ES-I3 (cell line): ENCODE results near the gene SSC5D.

ENCODE experiments used
- H3K36me3 ChIP-seq: 2 replicates; pipeline ENCODE4 v1.6.1; 2013; ENCODE audit warnings: mild to moderate bottlenecking, low read length, control low read depth, moderate library complexity; ENCODE audit not compliant: insufficient read depth
- H3K4me1 ChIP-seq: 2 replicates; pipeline ENCODE4 v1.6.1; 2013; ENCODE audit warnings: mild to moderate bottlenecking, control low read depth, low read length; ENCODE audit not compliant: insufficient read depth
- H3K9ac ChIP-seq: 2 replicates; pipeline ENCODE4 v1.6.1; 2013; ENCODE audit warnings: low read depth, mild to moderate bottlenecking, low read length, moderate library complexity
- H3K9me3 ChIP-seq: 2 replicates; pipeline ENCODE4 v1.6.1; 2013; ENCODE audit warnings: mild to moderate bottlenecking, low read length, moderate library complexity; ENCODE audit not compliant: control insufficient read depth, insufficient read depth

Gene SSC5D

GRCh38 chr19:55535965-55536350 lies 47.7 kb downstream of the SSC5D start:
- Histone ChIP-seq H3K9ac (no peak overlapping the region), H3K9me3 (no peaks in the 10 kb centered on the region), H3K4me1 (peaks cover 6% of the 10 kb centered on the region; the same call in 1 of the 2 replicates), H3K36me3 (peaks cover 2% of the 10 kb centered on the region; the same call in 1 of the 2 replicates)

GRCh38 chr19:55536366-55536765 lies 48.1 kb downstream of the SSC5D start:
- peaks cover 6% of the 10 kb centered on the region; the same call in 1 of the 2 replicates for H3K4me1 ChIP-seq
- H3K9me3 ChIP-seq: no peaks in the 10 kb centered on the region
- peaks cover 2% of the 10 kb centered on the region; the same call in 1 of the 2 replicates for H3K36me3 ChIP-seq
- H3K9ac ChIP-seq: peak overlapping the region; percentile 44; the same call in 1 of the 2 replicates

GRCh38 chr19:55536951-55537740 lies 48.9 kb downstream of the SSC5D start, which contains the start of gene SBK2:
Gene SBK2, minus strand, starts transcription at chr19:55537133. Its CDS starts 839 bp downstream, at chr19:55536294.
- no peaks in the 10 kb centered on the region for H3K9me3 ChIP-seq
- peaks cover 6% of the 10 kb centered on the region; the same call in 1 of the 2 replicates for H3K4me1 ChIP-seq
- peaks cover 2% of the 10 kb centered on the region; the same call in 1 of the 2 replicates for H3K36me3 ChIP-seq
- H3K9ac ChIP-seq: peak within 1 kb of the TSS; percentile 44; the same call in 1 of the 2 replicates

GRCh38 chr19:55537741-55538111 lies 49.5 kb downstream of the SSC5D start:
- Histone ChIP-seq H3K9ac (peak overlapping the region; percentile 9; the same call in 1 of the 2 replicates), H3K9me3 (no peaks in the 10 kb centered on the region), H3K36me3 (peaks cover 2% of the 10 kb centered on the region; the same call in 1 of the 2 replicates), H3K4me1 (peaks cover 6% of the 10 kb centered on the region; the same call in 1 of the 2 replicates)

- Histone ChIP-seq H3K4me1 (peaks cover 6% of the 10 kb centered on the region; the same call in 1 of the 2 replicates), H3K36me3 (peaks cover 2% of the 10 kb centered on the region; the same call in 1 of the 2 replicates), H3K9me3 (no peaks in the 10 kb centered on the region), H3K9ac (peak overlapping the region; percentile 9; the same call in 1 of the 2 replicates)
Observed at GRCh38 chr19:55538132-55538531, 49.9 kb downstream of the SSC5D start.

GRCh38 chr19:55539090-55539984 lies 51.1 kb downstream of the SSC5D start:
- Histone ChIP-seq H3K9ac (no peak overlapping the region), H3K9me3 (no peaks in the 10 kb centered on the region), H3K4me1 (peaks cover 6% of the 10 kb centered on the region; the same call in 1 of the 2 replicates), H3K36me3 (peaks cover 2% of the 10 kb centered on the region)

GRCh38 chr19:55540619-55541018 lies 52.4 kb downstream of the SSC5D start:
- Histone ChIP-seq H3K36me3 (peaks cover 1% of the 10 kb centered on the region), H3K9ac (no peak overlapping the region)

GRCh38 chr19:55541091-55541490 lies 52.9 kb downstream of the SSC5D start:
- Histone ChIP-seq H3K4me1 (peaks cover 19% of the 10 kb centered on the region; the same call in 1 of the 2 replicates), H3K36me3 (no peaks in the 10 kb centered on the region; the same call in 1 of the 2 replicates), H3K9ac (no peak overlapping the region), H3K9me3 (no peaks in the 10 kb centered on the region)

More at GRCh38 chr19:55540619-55541018, 52.4 kb downstream of the SSC5D start:
- peaks cover 14% of the 10 kb centered on the region; the same call in 1 of the 2 replicates for H3K4me1 ChIP-seq
- no peaks in the 10 kb centered on the region for H3K9me3 ChIP-seq

GRCh38 chr19:55542292-55542855 lies 54.1 kb downstream of the SSC5D start:
- no peak overlapping the region for H3K9ac ChIP-seq

GRCh38 chr19:55543567-55543966 lies 55.3 kb downstream of the SSC5D start:
- Histone ChIP-seq H3K9me3 (no peaks in the 10 kb centered on the region), H3K4me1 (peaks cover 29% of the 10 kb centered on the region; the same call in 1 of the 2 replicates), H3K9ac (no peak overlapping the region), H3K36me3 (no peaks in the 10 kb centered on the region; the same call in 1 of the 2 replicates)

More at GRCh38 chr19:55542292-55542855, 54.1 kb downstream of the SSC5D start:
- no peaks in the 10 kb centered on the region; the same call in 1 of the 2 replicates for H3K36me3 ChIP-seq
- peaks cover 26% of the 10 kb centered on the region; the same call in 1 of the 2 replicates for H3K4me1 ChIP-seq
- no peaks in the 10 kb centered on the region for H3K9me3 ChIP-seq

- no peak overlapping the region for H3K9ac ChIP-seq
- peaks cover 29% of the 10 kb centered on the region; the same call in 1 of the 2 replicates for H3K4me1 ChIP-seq
- no peaks in the 10 kb centered on the region for H3K9me3 ChIP-seq
- no peaks in the 10 kb centered on the region; the same call in 1 of the 2 replicates for H3K36me3 ChIP-seq
Observed at GRCh38 chr19:55544014-55544413, 55.8 kb downstream of the SSC5D start.

GRCh38 chr19:55544776-55545439 lies 56.7 kb downstream of the SSC5D start:
- Histone ChIP-seq H3K9ac (no peak overlapping the region), H3K4me1 (peaks cover 29% of the 10 kb centered on the region; the same call in 1 of the 2 replicates), H3K36me3 (no peaks in the 10 kb centered on the region; the same call in 1 of the 2 replicates), H3K9me3 (no peaks in the 10 kb centered on the region)

GRCh38 chr19:55545443-55545842 lies 57.2 kb downstream of the SSC5D start, which contains the start of gene SBK3:
Gene SBK3, minus strand, starts transcription at chr19:55545543. Its CDS starts 0 bp downstream, at chr19:55545543.
- no peaks in the 10 kb centered on the region; the same call in 1 of the 2 replicates for H3K36me3 ChIP-seq
- H3K9me3 ChIP-seq: no peaks in the 10 kb centered on the region
- H3K4me1 ChIP-seq: peaks cover 29% of the 10 kb centered on the region; the same call in 1 of the 2 replicates
- H3K9ac ChIP-seq: peak within 1 kb of the TSS; percentile 22; the same call in 1 of the 2 replicates
